ENCODE measurements around the gene PHF21A.
"Not testable (repeated sequence)": the region's sequence is repeated elsewhere in the genome, so short reads cannot be mapped to it uniquely, and the experiment has no call there.

Gene PHF21A

GRCh38 chr11:46118702-46119351 lies 2.4 kb downstream of the PHF21A start:
- ATAC-seq (ENCODE audit: low read depth) = 0 out of 3 replicates have a peak, but pooled peaks have one; percentile 4
- no peak for DNase-seq (ENCODE audit: low spot score)
- no peaks in the 10 kb centered on the region for H3K9me3 ChIP-seq (ENCODE audit: severe bottlenecking)
- H3K27me3 ChIP-seq (ENCODE audit: insufficient read depth, poor library complexity, severe bottlenecking) = no peaks in the 10 kb centered on the region
- H3K27ac ChIP-seq (ENCODE audit: poor library complexity, severe bottlenecking) = peak overlapping the region; percentile 88
- H3K4me3 ChIP-seq (ENCODE audit: severe bottlenecking) = peak overlapping the region; percentile 88
- no peaks in the 10 kb centered on the region for H3K36me3 ChIP-seq (ENCODE audit: low read depth)
- H3K4me1 ChIP-seq (ENCODE audit: insufficient read depth, poor library complexity, severe bottlenecking) = peaks cover 16% of the 10 kb centered on the region
- no peak for TF ChIP-seq CTCF (IDR thresholded peaks at IDR 0.05; ENCODE audit: poor library complexity, severe bottlenecking)

GRCh38 chr11:46117842-46118241 lies 3.4 kb downstream of the PHF21A start:
- Histone ChIP-seq H3K9me3 (ENCODE audit: severe bottlenecking) (no peaks in the 10 kb centered on the region), H3K4me1 (ENCODE audit: insufficient read depth, poor library complexity, severe bottlenecking) (peaks cover 11% of the 10 kb centered on the region), H3K27ac (ENCODE audit: poor library complexity, severe bottlenecking) (no peak overlapping the region), H3K4me3 (ENCODE audit: severe bottlenecking) (no peak overlapping the region), H3K27me3 (ENCODE audit: insufficient read depth, poor library complexity, severe bottlenecking) (no peaks in the 10 kb centered on the region), H3K36me3 (ENCODE audit: low read depth) (no peaks in the 10 kb centered on the region)
- TF ChIP-seq CTCF (IDR thresholded peaks at IDR 0.05; ENCODE audit: poor library complexity, severe bottlenecking) = peak; percentile 41
- DNase-seq (ENCODE audit: low spot score) (no peak), ATAC-seq (ENCODE audit: low read depth) (no peak)

GRCh38 chr11:46116712-46117037 lies 4.6 kb downstream of the PHF21A start:
- peaks cover 13% of the 10 kb centered on the region for H3K4me1 ChIP-seq (ENCODE audit: insufficient read depth, poor library complexity, severe bottlenecking)
- not testable (repeated sequence) for H3K27me3 ChIP-seq (ENCODE audit: insufficient read depth, poor library complexity, severe bottlenecking); ATAC-seq (ENCODE audit: low read depth); H3K9me3 ChIP-seq (ENCODE audit: severe bottlenecking); H3K27ac ChIP-seq (ENCODE audit: poor library complexity, severe bottlenecking); DNase-seq (ENCODE audit: low spot score); H3K4me3 ChIP-seq (ENCODE audit: severe bottlenecking); H3K36me3 ChIP-seq (ENCODE audit: low read depth)

GRCh38 chr11:46116007-46116711 lies 5.1 kb downstream of the PHF21A start:
- ATAC-seq (ENCODE audit: low read depth) (no peak), DNase-seq (ENCODE audit: low spot score) (no peak)
- H3K9me3 ChIP-seq (ENCODE audit: severe bottlenecking) = no peaks in the 10 kb centered on the region
- H3K36me3 ChIP-seq (ENCODE audit: low read depth) = no peaks in the 10 kb centered on the region
- H3K27ac ChIP-seq (ENCODE audit: poor library complexity, severe bottlenecking) = no peak overlapping the region
- H3K27me3 ChIP-seq (ENCODE audit: insufficient read depth, poor library complexity, severe bottlenecking) = no peaks in the 10 kb centered on the region
- TF ChIP-seq CTCF (IDR thresholded peaks at IDR 0.05; ENCODE audit: poor library complexity, severe bottlenecking) = no peak
- H3K4me3 ChIP-seq (ENCODE audit: severe bottlenecking) = no peak overlapping the region
- peaks cover 13% of the 10 kb centered on the region for H3K4me1 ChIP-seq (ENCODE audit: insufficient read depth, poor library complexity, severe bottlenecking)

- DNase-seq (ENCODE audit: low spot score) (no peak), ATAC-seq (ENCODE audit: low read depth) (no peak)
- no peaks in the 10 kb centered on the region for H3K36me3 ChIP-seq (ENCODE audit: low read depth)
- H3K27me3 ChIP-seq (ENCODE audit: insufficient read depth, poor library complexity, severe bottlenecking) = no peaks in the 10 kb centered on the region
- H3K4me1 ChIP-seq (ENCODE audit: insufficient read depth, poor library complexity, severe bottlenecking) = peaks cover 13% of the 10 kb centered on the region
- H3K9me3 ChIP-seq (ENCODE audit: severe bottlenecking) = no peaks in the 10 kb centered on the region
- H3K27ac ChIP-seq (ENCODE audit: poor library complexity, severe bottlenecking) = no peak overlapping the region
- no peak overlapping the region for H3K4me3 ChIP-seq (ENCODE audit: severe bottlenecking)
- TF ChIP-seq CTCF (IDR thresholded peaks at IDR 0.05; ENCODE audit: poor library complexity, severe bottlenecking) = no peak
Observed at GRCh38 chr11:46114961-46115360, 6.3 kb downstream of the PHF21A start.

All from RWPE2 (cell line).